HG03521 (cell line): ENCODE results near the gene DSEL.

ENCODE experiments used
- ATAC-seq: cut with Tn5 transposase; IDR thresholded peaks from one replicate; pipeline ENCODE4 v1.9.1; 2021; ENCODE audit warnings: mild to moderate bottlenecking, moderate library complexity; ENCODE audit not compliant: unreplicated experiment

The DSEL gene

GRCh38 chr18:67504739-67505138 is 11.8 kb downstream of the DSEL start:
- no peak for ATAC-seq

GRCh38 chr18:67500522-67501205 is 15.9 kb downstream of the DSEL start:
- no peak for ATAC-seq

- ATAC-seq = no peak
These were observed 20.1 kb downstream of the DSEL start for GRCh38 chr18:67496469-67496868.

- no peak for ATAC-seq
These were observed 30.0 kb downstream of the DSEL start for GRCh38 chr18:67486534-67486933.

GRCh38 chr18:67485655-67486054 is 30.9 kb downstream of the DSEL start:
- no peak for ATAC-seq

GRCh38 chr18:67484458-67484857 is 32.1 kb downstream of the DSEL start:
- no peak for ATAC-seq

GRCh38 chr18:67483952-67484351 is 32.6 kb downstream of the DSEL start:
- no peak for ATAC-seq

- ATAC-seq = no peak
These were observed 33.3 kb downstream of the DSEL start for GRCh38 chr18:67483237-67483636.

- ATAC-seq = no peak
These were observed 38.3 kb downstream of the DSEL start for GRCh38 chr18:67478249-67478648.

- no peak for ATAC-seq
These were observed 39.0 kb downstream of the DSEL start for GRCh38 chr18:67477522-67477921.

- ATAC-seq = no peak
These were observed 39.9 kb downstream of the DSEL start for GRCh38 chr18:67476585-67476984.

GRCh38 chr18:67475673-67476072 is 40.8 kb downstream of the DSEL start:
- no peak for ATAC-seq

GRCh38 chr18:67468038-67468437 is 48.5 kb downstream of the DSEL start:
- ATAC-seq = no peak

- ATAC-seq = no peak
These were observed 49.3 kb downstream of the DSEL start for GRCh38 chr18:67467188-67467587.

GRCh38 chr18:67464499-67464898 is 52.0 kb downstream of the DSEL start:
- ATAC-seq = no peak

GRCh38 chr18:67463829-67464228 is 52.7 kb downstream of the DSEL start:
- no peak for ATAC-seq

GRCh38 chr18:67456711-67457110 is 59.8 kb downstream of the DSEL start:
- no peak for ATAC-seq
